CD4-positive, alpha-beta T cell treated with Interleukin-1 beta for 1 hour (primary cell): ENCODE data around the gene DPYSL3.

ENCODE experiments used
- DNase-seq, 2 donors: peaks; one replicate each; pipeline ENCODE4 v3.0.0-alpha.2; 2020 to 2022

DPYSL3 gene

GRCh38 chr5:147467973-147468508, 41.8 kb downstream of the DPYSL3 start:
- no peak for DNase-seq

GRCh38 chr5:147466360-147466980, 43.4 kb downstream of the DPYSL3 start:
- DNase-seq = no peak

- no peak for DNase-seq
Observed at GRCh38 chr5:147465747-147466146, 44.1 kb downstream of the DPYSL3 start.

GRCh38 chr5:147464211-147464610, 45.7 kb downstream of the DPYSL3 start:
- DNase-seq = no peak

GRCh38 chr5:147461915-147462314, 48.0 kb downstream of the DPYSL3 start:
- DNase-seq = no peak

- DNase-seq = no peak
Observed at GRCh38 chr5:147460380-147460779, 49.5 kb downstream of the DPYSL3 start.

- no peak for DNase-seq
Observed at GRCh38 chr5:147458581-147458980, 51.3 kb downstream of the DPYSL3 start.

- DNase-seq = no peak
Observed at GRCh38 chr5:147455822-147456450, 53.9 kb downstream of the DPYSL3 start.

- no peak for DNase-seq
Observed at GRCh38 chr5:147454996-147455677, 54.7 kb downstream of the DPYSL3 start.

GRCh38 chr5:147453875-147454814, 55.7 kb downstream of the DPYSL3 start:
- DNase-seq = peak; percentile 59 to 61

- no peak for DNase-seq
Observed at GRCh38 chr5:147452165-147452811, 57.6 kb downstream of the DPYSL3 start.

- DNase-seq = no peak
Observed at GRCh38 chr5:147451193-147451592, 58.7 kb downstream of the DPYSL3 start.

- DNase-seq = no peak
Observed at GRCh38 chr5:147450606-147451005, 59.3 kb downstream of the DPYSL3 start.

GRCh38 chr5:147448766-147449165, 61.1 kb downstream of the DPYSL3 start:
- no peak for DNase-seq

- DNase-seq = no peak
Observed at GRCh38 chr5:147446523-147446922, 63.3 kb downstream of the DPYSL3 start.

- no peak for DNase-seq
Observed at GRCh38 chr5:147445917-147446316, 64.0 kb downstream of the DPYSL3 start.

- DNase-seq = no peak
Observed at GRCh38 chr5:147445090-147445489, 64.8 kb downstream of the DPYSL3 start.

- DNase-seq = no peak
Observed at GRCh38 chr5:147442224-147442623, 67.6 kb downstream of the DPYSL3 start.

- DNase-seq = no peak
Observed at GRCh38 chr5:147441191-147441695, 68.6 kb downstream of the DPYSL3 start.

- DNase-seq = no peak
Observed at GRCh38 chr5:147439254-147439653, 70.6 kb downstream of the DPYSL3 start.

- no peak for DNase-seq
Observed at GRCh38 chr5:147437161-147437596, 72.7 kb downstream of the DPYSL3 start.

- no peak for DNase-seq
Observed at GRCh38 chr5:147436596-147436995, 73.3 kb downstream of the DPYSL3 start.
